ENCODE results near the gene HLA-A.

DNA sequence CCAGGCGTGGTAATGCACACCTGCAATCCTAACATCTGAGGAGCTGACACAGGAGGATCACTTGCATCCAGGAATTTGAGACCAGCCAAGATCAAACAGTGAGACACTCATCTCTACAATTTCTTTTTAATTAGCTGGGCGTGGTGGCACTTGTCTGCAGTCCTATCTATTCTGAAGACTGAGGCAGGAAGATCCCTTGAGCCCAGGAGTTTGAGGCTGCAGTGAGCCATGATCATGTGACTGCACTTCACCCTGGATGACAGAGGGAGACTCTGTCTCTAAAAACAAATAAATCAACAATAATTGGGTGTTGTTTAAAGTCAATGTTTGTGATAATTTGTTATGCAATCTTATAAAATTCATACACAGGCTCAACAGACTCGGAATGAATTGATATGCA, 18.0 kb upstream of the HLA-A start:
- TF ChIP-seq, protein P1, sequence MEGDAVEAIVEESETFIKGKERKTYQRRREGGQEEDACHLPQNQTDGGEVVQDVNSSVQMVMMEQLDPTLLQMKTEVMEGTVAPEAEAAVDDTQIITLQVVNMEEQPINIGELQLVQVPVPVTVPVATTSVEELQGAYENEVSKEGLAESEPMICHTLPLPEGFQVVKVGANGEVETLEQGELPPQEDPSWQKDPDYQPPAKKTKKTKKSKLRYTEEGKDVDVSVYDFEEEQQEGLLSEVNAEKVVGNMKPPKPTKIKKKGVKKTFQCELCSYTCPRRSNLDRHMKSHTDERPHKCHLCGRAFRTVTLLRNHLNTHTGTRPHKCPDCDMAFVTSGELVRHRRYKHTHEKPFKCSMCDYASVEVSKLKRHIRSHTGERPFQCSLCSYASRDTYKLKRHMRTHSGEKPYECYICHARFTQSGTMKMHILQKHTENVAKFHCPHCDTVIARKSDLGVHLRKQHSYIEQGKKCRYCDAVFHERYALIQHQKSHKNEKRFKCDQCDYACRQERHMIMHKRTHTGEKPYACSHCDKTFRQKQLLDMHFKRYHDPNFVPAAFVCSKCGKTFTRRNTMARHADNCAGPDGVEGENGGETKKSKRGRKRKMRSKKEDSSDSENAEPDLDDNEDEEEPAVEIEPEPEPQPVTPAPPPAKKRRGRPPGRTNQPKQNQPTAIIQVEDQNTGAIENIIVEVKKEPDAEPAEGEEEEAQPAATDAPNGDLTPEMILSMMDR (IDR thresholded peaks at IDR 0.05; ENCODE audit: low read depth, low read length), result no peak
- no peak for TF ChIP-seq POLR2A (IDR thresholded peaks at IDR 0.05; ENCODE audit: extremely low read depth, insufficient read length)
